ENCODE data around the gene IQGAP3.

The IQGAP3 gene

GRCh38 chr1:156543066-156543465 lies 29.3 kb downstream of the IQGAP3 start:
- Mint-ChIP-seq H3K4me3 (no peak overlapping the region), H3K27me3 (ENCODE audit: low read depth) (peaks cover 3% of the 10 kb centered on the region), H3K36me3 (ENCODE audit: low read depth) (peaks cover 38% of the 10 kb centered on the region), H3K27ac (no peak overlapping the region), H3K4me1 (no peaks in the 10 kb centered on the region), H3K9me3 (no peaks in the 10 kb centered on the region)
- no peak for TF ChIP-seq CTCF (IDR thresholded peaks at IDR 0.05; ENCODE audit: unreplicated experiment in 3 of 3)

- H3K4me1 Mint-ChIP-seq = no peaks in the 10 kb centered on the region
- no peaks in the 10 kb centered on the region for H3K9me3 Mint-ChIP-seq
These were observed 31.4 kb downstream of the IQGAP3 start for GRCh38 chr1:156540955-156541354.

GRCh38 chr1:156539818-156540355 lies 32.5 kb downstream of the IQGAP3 start:
- no peak overlapping the region for H3K27ac Mint-ChIP-seq
- H3K4me3 Mint-ChIP-seq = no peak overlapping the region
- no peaks in the 10 kb centered on the region for H3K4me1 Mint-ChIP-seq
- peaks cover 3% of the 10 kb centered on the region for H3K27me3 Mint-ChIP-seq (ENCODE audit: low read depth)
- H3K36me3 Mint-ChIP-seq (ENCODE audit: low read depth) = peaks cover 42% of the 10 kb centered on the region
- H3K9me3 Mint-ChIP-seq = no peaks in the 10 kb centered on the region
- no peak for TF ChIP-seq CTCF (IDR thresholded peaks at IDR 0.05; ENCODE audit: unreplicated experiment in 3 of 3)

More at GRCh38 chr1:156540955-156541354, 31.4 kb downstream of the IQGAP3 start:
- no peak overlapping the region for H3K27ac Mint-ChIP-seq
- peaks cover 34% of the 10 kb centered on the region for H3K36me3 Mint-ChIP-seq (ENCODE audit: low read depth)
- peaks cover 3% of the 10 kb centered on the region for H3K27me3 Mint-ChIP-seq (ENCODE audit: low read depth)
- H3K4me3 Mint-ChIP-seq = no peak overlapping the region
- no peak for TF ChIP-seq CTCF (IDR thresholded peaks at IDR 0.05; ENCODE audit: unreplicated experiment in 3 of 3)

- Mint-ChIP-seq H3K27me3 (ENCODE audit: low read depth) (peaks cover 3% of the 10 kb centered on the region), H3K4me1 (no peaks in the 10 kb centered on the region), H3K9me3 (no peaks in the 10 kb centered on the region), H3K27ac (no peak overlapping the region), H3K36me3 (ENCODE audit: low read depth) (peaks cover 46% of the 10 kb centered on the region), H3K4me3 (no peak overlapping the region)
- TF ChIP-seq CTCF (IDR thresholded peaks at IDR 0.05; ENCODE audit: unreplicated experiment in 3 of 3) = no peak
These were observed 33.5 kb downstream of the IQGAP3 start for GRCh38 chr1:156538711-156539440.

GRCh38 chr1:156537027-156537426 lies 35.3 kb downstream of the IQGAP3 start:
- Mint-ChIP-seq H3K36me3 (ENCODE audit: low read depth) (peaks cover 52% of the 10 kb centered on the region), H3K4me3 (no peak overlapping the region), H3K4me1 (no peaks in the 10 kb centered on the region), H3K9me3 (no peaks in the 10 kb centered on the region), H3K27ac (no peak overlapping the region), H3K27me3 (ENCODE audit: low read depth) (peaks cover 3% of the 10 kb centered on the region)
- no peak for TF ChIP-seq CTCF (IDR thresholded peaks at IDR 0.05; ENCODE audit: unreplicated experiment in 3 of 3)

Measured in nephron (organoid).